K562 (cell line): ENCODE results near the gene MINAR1. TPM values are rescaled to one million over a fixed set of nuclear protein-coding genes. Genes with fewer than 3 reads are reported as not detected.

Source experiments
- ATAC-seq: fragments of 200-7000 bp; cut with Tn5 transposase; 3 replicates; pipeline ENCODE4 v1.9.1; 2020; ENCODE audit warnings: moderate library complexity
- BruUV-seq: library from RNA; stranded (reverse); fragments of 400-500 nt; replicated peaks from 2 replicates; lab custom pipeline; 2021; lab: Mats Ljungman, UMichigan
- CTCF ChIA-PET: fragments of 300-600 bp; formaldehyde crosslinking; extraction: SDS; loops from one replicate; lab custom pipeline; 2021; ENCODE audit warnings: low intra/inter-chr PET ratio; lab: Yijun Ruan, JAX
- POLR2A ChIA-PET: fragments of 300-600, 350-650 bp; sonication (Branson Sonifier 250); formaldehyde crosslinking; extraction: SDS; loops from one replicate; lab custom pipeline; 2021; ENCODE audit warnings: antibody characterized with exemption, inconsistent platforms; lab: Yijun Ruan, JAX
- DNase-seq, 4 experiments: peaks; one replicate each; pipeline versions ENCODE4 v3.0.0 to v3.0.0-alpha.2; 2011 to 2018; ENCODE audit warnings: low spot score in 3 of 4, mixed read lengths in 3 of 4; ENCODE audit errors: extremely low read depth in 1 of 4
- FAIRE-seq: peaks from 2 replicates; lab custom pipeline; 2011; peaks lifted over from hg19 to GRCh38; lab: Jason Lieb, UNC
- H2AFZ ChIP-seq: 2 replicates; pipeline ENCODE4 v1.6.0; 2011; ENCODE audit warnings: low read depth, low read length, control low read depth, inconsistent platforms
- H3K27ac ChIP-seq: fragments of 200-600 bp; 3 replicates; pipeline ENCODE4 v1.8.0; 2011; ENCODE audit warnings: low read depth, mild to moderate bottlenecking, control low read depth, inconsistent platforms, low read length, moderate library complexity, mixed read lengths; ENCODE audit errors: extremely low read depth
- H3K27me3 ChIP-seq, 2 experiments: fragments of 300-600 bp in 1 of 2; 2 replicates in 1 of 2; 3 replicates in 1 of 2; pipeline versions ENCODE4 v1.6.0 to v1.8.0; 2011; ENCODE audit warnings: inconsistent platforms in 2 of 2, low read length in 2 of 2, mild to moderate bottlenecking in 1 of 2, mixed read lengths in 1 of 2, moderate library complexity in 1 of 2; ENCODE audit not compliant: control insufficient read depth in 2 of 2, insufficient read depth in 2 of 2
- H3K36me3 ChIP-seq: fragments of 300-600 bp; 3 replicates; pipeline ENCODE4 v1.8.0; 2011; ENCODE audit warnings: mild to moderate bottlenecking, low read length, inconsistent platforms; ENCODE audit not compliant: control insufficient read depth, insufficient read depth
- H3K4me1 ChIP-seq, 2 experiments: fragments of 200-600 bp in 1 of 2; replicated peaks in 1 of 2; 2 replicates in 1 of 2; 3 replicates in 1 of 2; pipeline versions ENCODE4 v1.5.1 to v1.8.0; 2011; ENCODE audit warnings: inconsistent platforms in 2 of 2, low read length in 2 of 2, mild to moderate bottlenecking in 1 of 2, mixed read lengths in 1 of 2, moderate library complexity in 1 of 2; ENCODE audit not compliant: control insufficient read depth in 2 of 2, insufficient read depth in 2 of 2
- H3K4me2 ChIP-seq: 2 replicates; pipeline ENCODE4 v1.6.1; 2011; ENCODE audit warnings: low read length, control low read depth, inconsistent platforms, mixed read lengths; ENCODE audit not compliant: insufficient read depth
- H3K4me3 ChIP-seq: fragments of 200-600 bp; sonication (generic), shearing (Covaris generic); 2 replicates; pipeline ENCODE4 v1.5.1; 2016; ENCODE audit warnings: control low read depth, inconsistent platforms
- H3K79me2 ChIP-seq: fragments of 200-600 bp; 3 replicates; pipeline ENCODE4 v1.8.0; 2011; ENCODE audit warnings: low read length, inconsistent platforms; ENCODE audit not compliant: control insufficient read depth, insufficient read depth
- H3K9ac ChIP-seq, 2 experiments: 2 replicates each; pipeline versions ENCODE4 v1.6.0 to v1.6.1; 2011; ENCODE audit warnings: low read depth in 2 of 2, low read length in 2 of 2, control low read depth in 1 of 2, inconsistent platforms in 1 of 2, mild to moderate bottlenecking in 1 of 2, mixed read lengths in 1 of 2; ENCODE audit not compliant: insufficient read depth in 1 of 2
- H3K9me1 ChIP-seq: one replicate; pipeline ENCODE4 v1.6.0; 2011; ENCODE audit warnings: inconsistent platforms, mild to moderate bottlenecking, low read length, moderate library complexity; ENCODE audit not compliant: control insufficient read depth, insufficient read depth
- H3K9me3 ChIP-seq: replicated peaks from 2 replicates; pipeline ENCODE4 v1.5.1; 2011; ENCODE audit warnings: low read depth, low read length, inconsistent platforms; ENCODE audit not compliant: control insufficient read depth, insufficient read depth
- H4K20me1 ChIP-seq: replicated peaks from 2 replicates; pipeline ENCODE4 v1.6.1; 2011; ENCODE audit warnings: low read length, inconsistent platforms, mixed read lengths; ENCODE audit not compliant: control insufficient read depth, insufficient read depth
- ARID1B ChIP-seq: fragments of 450-650 bp; IDR thresholded peaks from 2 replicates; pipeline ENCODE4 v1.6.1; 2016; ENCODE audit warnings: antibody characterized with exemption, mild to moderate bottlenecking, inconsistent platforms
- GATA2 ChIP-seq: sonication (generic); formaldehyde crosslinking; IDR thresholded peaks from 2 replicates; pipeline ENCODE4 v1.4.0; 2020; ENCODE audit warnings: mild to moderate bottlenecking, missing genetic modification reagents
- JUN ChIP-seq, 2 experiments: sonication (generic) in 1 of 2; formaldehyde crosslinking in 1 of 2; IDR thresholded peaks; 2 replicates each; pipeline versions ENCODE4 v1.6.1 to v1.8.0; 2012 to 2022; ENCODE audit warnings: borderline replicate concordance in 2 of 2, mild to moderate bottlenecking in 2 of 2, improper control_type of control experiment in 1 of 2, low read depth in 1 of 2, low read length in 1 of 2, missing genetic modification reagents in 1 of 2
- NCOR1 ChIP-seq: fragments of 450-650 bp; IDR thresholded peaks from 2 replicates; pipeline ENCODE4 v1.6.1; 2016; ENCODE audit warnings: mild to moderate bottlenecking, moderate library complexity
- POLR3A ChIP-seq: IDR thresholded peaks from 2 replicates; pipeline ENCODE4 v1.6.1; 2011; ENCODE audit warnings: borderline replicate concordance, mild to moderate bottlenecking, moderate library complexity; ENCODE audit not compliant: insufficient read length, insufficient read depth; ENCODE audit errors: extremely low read depth
- TARDBP ChIP-seq: fragments of 450-650 bp; IDR thresholded peaks from 2 replicates; pipeline ENCODE4 v1.6.1; 2016
- ZNF23 ChIP-seq: fragments of 250-450 bp; sonication (Bioruptor Pico); IDR thresholded peaks from 2 replicates; pipeline ENCODE4 v1.4.0; 2020; ENCODE audit warnings: mild to moderate bottlenecking
- ZZZ3 ChIP-seq: fragments of 450-650 bp; IDR thresholded peaks from 2 replicates; pipeline ENCODE4 v1.6.1; 2016; ENCODE audit warnings: antibody characterized with exemption, mild to moderate bottlenecking, moderate library complexity
- WGBS: fragments of 100-300 bp; shearing (Covaris generic); methylation state at CpG from one replicate; pipeline ENCODE4 v1.1.6; 2016; ENCODE audit warnings: low coverage, mixed read lengths; ENCODE audit not compliant: insufficient coverage; ENCODE audit errors: missing lambda C conversion rate; 5-methylcytosine and 5-hydroxymethylcytosine counted together
- in situ Hi-C: fragments of 300-500 bp; cut with MboI; formaldehyde crosslinking; loops from 4 replicates; pipeline ENCODE4 v1.15.0; 2018; ENCODE audit warnings: inconsistent platforms, mixed read lengths
- intact Hi-C: fragments of 100-400 bp; cut with micrococcal nuclease; formaldehyde crosslinking; loops from 2 replicates; pipeline ENCODE4 v1.14.2; 2022
- polyA plus RNA-seq, 8 experiments: library from polyadenylated mRNA; depleted of rRNA in 4 of 8; stranded (reverse) in 5 of 8; unstranded in 3 of 8; fragments of >200 nt; fragmentation: Nextera tagmentation in 2 of 8; fragmentation: Illumina TruSeq in 1 of 8; extraction: Ambion mirVana in 2 of 8; extraction: Trizol in 1 of 8; gene quantifications; 2 replicates each; pipeline versions ENCODE4 v1.2.1 to v1.2.3, GENCODE V29; 2011 to 2014; ENCODE audit warnings: inconsistent platforms in 1 of 8, missing spikeins in 1 of 8
- total RNA-seq, 7 experiments: library from RNA; depleted of rRNA in 6 of 7; stranded (reverse); fragments of >200 nt in 6 of 7; fragmentation: Illumina TruSeq in 2 of 7; extraction: Trizol in 2 of 7; gene quantifications; 2 replicates each; pipeline versions ENCODE4 v1.2.1 to v1.2.3, GENCODE V29; 2011 to 2021; ENCODE audit warnings: low replicate concordance in 1 of 7
- TF ChIP-seq, protein P1 (sequence below): fragments of 250-450 bp; sonication (Bioruptor Pico); IDR thresholded peaks from 2 replicates; pipeline ENCODE4 v1.4.0; 2020

Gene MINAR1
- total and polyA plus RNA-seq, 9 of the 15 experiments (the other 6 are each of a cell fraction or from before 2014, with no cell fraction given): 0.21 to 1.2 (median 0.52) TPM

DNA sequence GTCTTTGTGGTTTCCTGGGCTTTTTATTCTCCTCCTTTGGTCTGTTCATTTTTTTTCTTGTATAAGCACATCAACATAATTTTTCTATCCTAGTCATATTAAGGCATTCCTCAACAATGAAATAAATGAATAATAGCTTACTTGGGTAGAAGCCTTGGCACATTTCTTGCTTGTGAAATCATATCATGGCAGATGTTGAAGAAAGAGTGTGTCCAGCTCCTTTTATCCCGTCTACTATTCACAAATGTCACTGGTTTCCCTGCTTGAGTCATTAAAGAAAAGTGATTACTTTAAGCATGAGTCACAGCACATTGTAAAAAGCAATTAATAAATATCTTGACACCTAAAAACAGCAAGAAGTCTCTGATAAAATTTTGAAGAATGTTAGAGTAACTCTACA, 42.1 kb downstream of the MINAR1 start:
- ChIA-PET POLR2A (no interaction called here), CTCF (no interaction called here)
- Histone ChIP-seq H3K4me2 (no peak overlapping the region), H3K36me3 (no peaks in the 10 kb centered on the region), H3K9me3 (no peaks in the 10 kb centered on the region), H4K20me1 (no peaks in the 10 kb centered on the region), H3K4me1 (no peaks in the 10 kb centered on the region), H3K4me3 (no peak overlapping the region), H2AFZ (no peak overlapping the region), H3K79me2 (no peaks in the 10 kb centered on the region), H3K9me1 (no peaks in the 10 kb centered on the region), H3K27ac (no peak overlapping the region), H3K9ac (no peak overlapping the region), H3K27me3 (peaks cover 2 to 17% of the 10 kb centered on the region in 2 experiments; a peak in 4 of 5 replicates)
- FAIRE-seq (no peak), ATAC-seq (no peak), DNase-seq (no peak)
- no peak for TF ChIP-seq NCOR1
- TF ChIP-seq JUN (IDR thresholded peaks at IDR 0.05; ENCODE audit: borderline replicate concordance, low read depth, low read length): no peak
- no peak for TF ChIP-seq JUN (CRISPR knock-in tag; IDR thresholded peaks at IDR 0.05; ENCODE audit: borderline replicate concordance)
- no peak for TF ChIP-seq POLR3A
- in situ Hi-C loops (no loop called here), intact Hi-C loops (no loop called here)
- 0% methylated on average over 1 of the region's 1 CpG for WGBS
- BruUV-seq: no TSS peak

DNA sequence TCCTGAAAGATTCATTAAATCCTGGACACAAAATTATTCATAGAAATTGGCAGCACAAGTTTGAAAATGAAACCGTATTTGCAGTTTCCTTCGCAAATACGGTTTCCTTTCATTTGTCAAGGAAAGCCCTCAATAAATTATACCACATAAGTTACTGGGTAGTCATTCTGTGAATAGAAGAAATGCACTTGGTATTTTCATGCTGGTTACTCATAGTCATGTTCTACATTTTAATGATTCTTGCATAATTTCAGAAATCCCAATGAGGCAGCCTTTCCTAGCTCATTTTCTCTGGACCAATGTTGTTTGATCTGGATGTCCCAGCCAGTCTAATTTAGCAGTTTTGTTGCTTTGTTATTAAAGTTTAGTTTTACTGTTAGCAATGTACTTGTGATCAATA, 43.2 kb downstream of the MINAR1 start:
- Histone ChIP-seq H4K20me1 (no peaks in the 10 kb centered on the region), H3K36me3 (no peaks in the 10 kb centered on the region), H3K4me3 (no peak overlapping the region), H3K27me3 (peaks cover 2 to 27% of the 10 kb centered on the region in 2 experiments; a peak in 4 of 5 replicates), H3K9me3 (no peaks in the 10 kb centered on the region), H3K9me1 (no peaks in the 10 kb centered on the region), H3K27ac (no peak overlapping the region), H3K4me2 (no peak overlapping the region), H3K4me1 (no peaks in the 10 kb centered on the region), H3K79me2 (no peaks in the 10 kb centered on the region), H3K9ac (no peak overlapping the region), H2AFZ (no peak overlapping the region)
- TF ChIP-seq, protein P1, sequence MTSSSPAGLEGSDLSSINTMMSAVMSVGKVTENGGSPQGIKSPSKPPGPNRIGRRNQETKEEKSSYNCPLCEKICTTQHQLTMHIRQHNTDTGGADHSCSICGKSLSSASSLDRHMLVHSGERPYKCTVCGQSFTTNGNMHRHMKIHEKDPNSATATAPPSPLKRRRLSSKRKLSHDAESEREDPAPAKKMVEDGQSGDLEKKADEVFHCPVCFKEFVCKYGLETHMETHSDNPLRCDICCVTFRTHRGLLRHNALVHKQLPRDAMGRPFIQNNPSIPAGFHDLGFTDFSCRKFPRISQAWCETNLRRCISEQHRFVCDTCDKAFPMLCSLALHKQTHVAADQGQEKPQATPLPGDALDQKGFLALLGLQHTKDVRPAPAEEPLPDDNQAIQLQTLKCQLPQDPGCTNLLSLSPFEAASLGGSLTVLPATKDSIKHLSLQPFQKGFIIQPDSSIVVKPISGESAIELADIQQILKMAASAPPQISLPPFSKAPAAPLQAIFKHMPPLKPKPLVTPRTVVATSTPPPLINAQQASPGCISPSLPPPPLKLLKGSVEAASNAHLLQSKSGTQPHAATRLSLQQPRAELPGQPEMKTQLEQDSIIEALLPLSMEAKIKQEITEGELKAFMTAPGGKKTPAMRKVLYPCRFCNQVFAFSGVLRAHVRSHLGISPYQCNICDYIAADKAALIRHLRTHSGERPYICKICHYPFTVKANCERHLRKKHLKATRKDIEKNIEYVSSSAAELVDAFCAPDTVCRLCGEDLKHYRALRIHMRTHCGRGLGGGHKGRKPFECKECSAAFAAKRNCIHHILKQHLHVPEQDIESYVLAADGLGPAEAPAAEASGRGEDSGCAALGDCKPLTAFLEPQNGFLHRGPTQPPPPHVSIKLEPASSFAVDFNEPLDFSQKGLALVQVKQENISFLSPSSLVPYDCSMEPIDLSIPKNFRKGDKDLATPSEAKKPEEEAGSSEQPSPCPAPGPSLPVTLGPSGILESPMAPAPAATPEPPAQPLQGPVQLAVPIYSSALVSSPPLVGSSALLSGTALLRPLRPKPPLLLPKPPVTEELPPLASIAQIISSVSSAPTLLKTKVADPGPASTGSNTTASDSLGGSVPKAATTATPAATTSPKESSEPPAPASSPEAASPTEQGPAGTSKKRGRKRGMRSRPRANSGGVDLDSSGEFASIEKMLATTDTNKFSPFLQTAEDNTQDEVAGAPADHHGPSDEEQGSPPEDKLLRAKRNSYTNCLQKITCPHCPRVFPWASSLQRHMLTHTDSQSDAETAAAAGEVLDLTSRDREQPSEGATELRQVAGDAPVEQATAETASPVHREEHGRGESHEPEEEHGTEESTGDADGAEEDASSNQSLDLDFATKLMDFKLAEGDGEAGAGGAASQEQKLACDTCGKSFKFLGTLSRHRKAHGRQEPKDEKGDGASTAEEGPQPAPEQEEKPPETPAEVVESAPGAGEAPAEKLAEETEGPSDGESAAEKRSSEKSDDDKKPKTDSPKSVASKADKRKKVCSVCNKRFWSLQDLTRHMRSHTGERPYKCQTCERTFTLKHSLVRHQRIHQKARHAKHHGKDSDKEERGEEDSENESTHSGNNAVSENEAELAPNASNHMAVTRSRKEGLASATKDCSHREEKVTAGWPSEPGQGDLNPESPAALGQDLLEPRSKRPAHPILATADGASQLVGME (CRISPR knock-in tag): no peak
- no peak for TF ChIP-seq GATA2 (CRISPR knock-in tag)
- TF ChIP-seq ARID1B: no peak
- no peak for TF ChIP-seq ZNF23 (CRISPR knock-in tag)
- no peak for TF ChIP-seq ZZZ3
- no peak for TF ChIP-seq TARDBP
- WGBS: 0% methylated on average over 3 of the region's 3 CpGs
- no TSS peak for BruUV-seq
- no peak for ATAC-seq
- ChIA-PET CTCF (no interaction called here), POLR2A (no interaction called here)
- intact Hi-C loops: no loop called here
- DNase-seq: no peak
- FAIRE-seq: no peak
- in situ Hi-C loops: no loop called here
